Activated CD4-positive, alpha-beta T cell treated with anti-CD3 and anti-CD28 coated beads, Interleukin-2, amount 50 U/mL, for 16 hours (primary cell): ENCODE results near the gene HSD17B7.

ENCODE experiments used
- DNase-seq: peaks from one replicate; pipeline ENCODE4 v3.0.0-alpha.2; 2020

Gene HSD17B7

GRCh38 chr1:162861101-162861500, 70.6 kb downstream of the HSD17B7 start, which contains the start of gene CCDC190:
TSS of gene CCDC190 (minus strand) at chr1:162861175. CDS start at chr1:162859646, 1,529 bp downstream.
- no peak for DNase-seq

GRCh38 chr1:162861625-162862024, 71.1 kb downstream of the HSD17B7 start:
- no peak for DNase-seq
